ENCODE data around the gene BUD23. TPM values are rescaled to one million over a fixed set of nuclear protein-coding genes. Genes with fewer than 3 reads are reported as not detected.
"Not testable (repeated sequence)": the region's sequence is repeated elsewhere in the genome, so short reads cannot be mapped to it uniquely, and the experiment has no call there.

Gene BUD23
- total and polyA plus RNA-seq, 4 experiments from 2014 or later, result 54.3 to 187 (median 87.5) TPM

DNA sequence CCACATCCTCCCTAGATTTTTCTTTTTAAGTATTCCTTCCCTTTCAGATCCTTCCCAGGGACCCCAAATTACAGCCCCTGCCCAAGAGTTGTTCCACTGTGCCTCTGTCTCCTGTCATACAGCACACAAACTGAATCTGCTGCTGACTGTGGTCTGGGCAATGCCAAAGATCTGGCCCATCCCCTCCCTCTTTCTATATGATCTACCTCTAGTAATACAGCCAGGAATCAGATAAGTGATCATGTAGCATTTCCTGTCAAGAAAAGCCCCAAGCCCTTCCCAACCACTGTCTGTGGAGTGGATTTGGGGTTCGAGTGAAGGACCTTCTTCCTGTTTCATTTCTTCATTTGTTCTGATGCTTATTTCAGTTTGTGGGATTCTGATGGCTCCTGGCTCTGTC lies 29.4 kb downstream of the BUD23 start:
- Mint-ChIP-seq H3K4me3 (no peak overlapping the region), H3K27me3 (no peaks in the 10 kb centered on the region), H3K4me1 (peaks cover 7 to 27% (median 10%) of the 10 kb centered on the region in 4 donors), H3K36me3 (peaks cover 0 to 1% of the 10 kb centered on the region in 2 donors), H3K27ac (peak overlapping the region in 1 of 7 donors; percentile 45), H3K9me3 (no peaks in the 10 kb centered on the region)
- no peaks in the 10 kb centered on the region for H3K36me3 ChIP-seq (ENCODE audit: insufficient read depth, low read length)
- intact Hi-C loops (cut with micrococcal nuclease), result no loop called here
- H3K4me3 ChIP-seq (ENCODE audit: low read length in 2 of 2), result no peak overlapping the region
- ChIA-PET CTCF (ENCODE audit: partially characterized antibody) (interaction anchor here (1.1 to 3.2 kb wide), 3 partner anchors 11 to 106 kb away, joined by 3 to 14 read pairs (median 4); no protein-coding TSS in a partner anchor), POLR2A (ENCODE audit: partially characterized antibody) (no interaction called here)
- H3K27ac ChIP-seq (ENCODE audit: low read depth, low read length), result no peak overlapping the region
- no peaks in the 10 kb centered on the region for H3K9me3 ChIP-seq (ENCODE audit: control insufficient read depth in 1 of 2, low read length in 2 of 2)
- H3K27me3 ChIP-seq (ENCODE audit: insufficient read depth, low read length), result no peaks in the 10 kb centered on the region
- H3K4me1 ChIP-seq (ENCODE audit: insufficient read depth, low read length), result peaks cover 19% of the 10 kb centered on the region
- no peak for DNase-seq

DNA sequence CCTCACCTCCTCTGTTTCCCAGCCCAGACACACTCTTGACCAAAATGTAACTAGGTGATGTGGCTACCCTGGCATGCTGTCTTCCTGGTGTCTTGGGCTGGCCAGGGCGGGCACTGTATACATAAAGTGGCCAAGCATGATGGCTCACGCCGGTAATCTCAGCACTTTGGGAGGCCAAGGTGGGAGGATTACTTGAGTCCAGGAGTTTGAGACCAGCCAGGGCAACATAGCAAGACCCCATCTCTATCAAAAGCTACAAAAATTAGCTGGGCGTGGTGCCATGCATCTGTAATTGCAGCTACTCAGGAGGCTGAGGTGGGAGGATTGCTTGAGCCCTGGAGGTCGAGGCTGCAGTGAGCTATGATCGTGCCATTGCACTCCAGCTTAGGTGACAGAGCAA lies 29.9 kb downstream of the BUD23 start:
- DNase-seq; H3K27ac Mint-ChIP-seq; H3K27me3 ChIP-seq (ENCODE audit: insufficient read depth, low read length); H3K36me3 ChIP-seq (ENCODE audit: insufficient read depth, low read length); H3K4me3 ChIP-seq (ENCODE audit: low read length in 2 of 2); H3K9me3 ChIP-seq (ENCODE audit: control insufficient read depth in 1 of 2, low read length in 2 of 2); intact Hi-C loops (cut with micrococcal nuclease); H3K36me3 Mint-ChIP-seq; POLR2A ChIA-PET (ENCODE audit: partially characterized antibody); H3K9me3 Mint-ChIP-seq; H3K4me3 Mint-ChIP-seq; H3K27me3 Mint-ChIP-seq; H3K27ac ChIP-seq (ENCODE audit: low read depth, low read length): not testable (repeated sequence)
- peaks cover 13 to 32% (median 14%) of the 10 kb centered on the region in 4 donors for H3K4me1 Mint-ChIP-seq
- peaks cover 24% of the 10 kb centered on the region for H3K4me1 ChIP-seq (ENCODE audit: insufficient read depth, low read length)
- CTCF ChIA-PET (ENCODE audit: partially characterized antibody), result interaction anchor here (1.1 to 3.2 kb wide), 4 partner anchors 12 to 107 kb away, joined by 3 to 14 read pairs (median 4); no protein-coding TSS in a partner anchor

DNA sequence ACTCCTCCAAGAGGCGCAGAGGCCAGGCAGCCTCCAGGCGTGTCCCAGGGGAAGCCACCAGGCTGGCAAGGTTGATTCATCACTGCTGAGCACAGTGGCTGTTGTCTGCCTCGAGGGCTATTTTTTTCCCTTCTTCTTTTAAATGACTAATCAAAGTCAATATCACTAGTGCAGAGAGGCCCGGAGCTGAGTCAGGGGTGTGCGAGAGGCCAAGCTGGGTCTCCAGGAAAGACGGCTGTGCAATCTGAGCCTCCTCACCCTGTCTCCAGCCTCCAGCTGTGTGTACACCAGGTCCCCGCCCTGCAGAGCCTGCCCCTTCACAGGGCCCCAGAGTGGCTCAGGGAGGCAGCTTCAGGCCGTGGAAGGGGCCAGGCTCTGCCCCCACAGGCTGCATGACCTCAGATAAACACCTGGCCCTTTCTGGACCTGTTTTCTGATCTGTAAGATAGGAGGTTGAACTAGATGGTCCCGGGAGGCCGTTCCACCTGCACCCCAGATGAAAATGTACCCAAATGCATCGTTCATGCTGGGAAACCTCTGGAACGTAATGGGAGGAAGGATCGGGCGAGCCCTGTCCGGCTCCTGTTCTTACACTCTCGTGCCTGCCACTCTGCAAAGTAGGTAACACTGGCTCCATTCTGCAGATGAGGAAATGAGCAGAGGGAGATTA lies 32.4 kb downstream of the BUD23 start:
- DNase-seq, result no peak
- H3K36me3 Mint-ChIP-seq, result no peaks in the 10 kb centered on the region
- intact Hi-C loops (cut with micrococcal nuclease), result loop anchor here (5.0 kb wide), 1 partner anchor 48 kb away; the partner anchor contains the start of gene VPS37D
- peaks cover 17 to 37% (median 21%) of the 10 kb centered on the region in 4 donors for H3K4me1 Mint-ChIP-seq
- H3K4me3 Mint-ChIP-seq, result peak overlapping the region in 1 of 8 donors; percentile 17
- no peaks in the 10 kb centered on the region for H3K27me3 ChIP-seq (ENCODE audit: insufficient read depth, low read length)
- no peaks in the 10 kb centered on the region for H3K27me3 Mint-ChIP-seq
- no peak overlapping the region for H3K27ac Mint-ChIP-seq
- H3K4me3 ChIP-seq (ENCODE audit: low read length in 2 of 2), result no peak overlapping the region
- H3K9me3 ChIP-seq (ENCODE audit: control insufficient read depth in 1 of 2, low read length in 2 of 2), result no peaks in the 10 kb centered on the region
- no peaks in the 10 kb centered on the region for H3K36me3 ChIP-seq (ENCODE audit: insufficient read depth, low read length)
- H3K9me3 Mint-ChIP-seq, result no peaks in the 10 kb centered on the region
- ChIA-PET CTCF (ENCODE audit: partially characterized antibody) (interaction anchor here (1.9 to 3.2 kb wide), 2 partner anchors 10 to 109 kb away, joined by 6 to 14 read pairs; no protein-coding TSS in a partner anchor), POLR2A (ENCODE audit: partially characterized antibody) (no interaction called here)
- peaks cover 34% of the 10 kb centered on the region for H3K4me1 ChIP-seq (ENCODE audit: insufficient read depth, low read length)
- no peak overlapping the region for H3K27ac ChIP-seq (ENCODE audit: low read depth, low read length)

- peak overlapping the region in 1 of 8 donors; percentile 18 for H3K4me3 Mint-ChIP-seq
- H3K27me3 Mint-ChIP-seq, result no peaks in the 10 kb centered on the region
- Histone ChIP-seq H3K27ac (ENCODE audit: low read depth, low read length) (no peak overlapping the region), H3K36me3 (ENCODE audit: insufficient read depth, low read length) (no peaks in the 10 kb centered on the region), H3K4me3 (ENCODE audit: low read length in 2 of 2) (no peak overlapping the region), H3K27me3 (ENCODE audit: insufficient read depth, low read length) (no peaks in the 10 kb centered on the region), H3K9me3 (ENCODE audit: control insufficient read depth in 1 of 2, low read length in 2 of 2) (no peaks in the 10 kb centered on the region), H3K4me1 (ENCODE audit: insufficient read depth, low read length) (peaks cover 34% of the 10 kb centered on the region)
- ChIA-PET POLR2A (ENCODE audit: partially characterized antibody) (interaction anchor here (2.2 kb wide), 1 partner anchor 23 kb away, joined by 8 read pairs; the partner anchor contains the start of gene ABHD11), CTCF (ENCODE audit: partially characterized antibody) (interaction anchor here (1.9 to 3.2 kb wide), 4 partner anchors 9 to 110 kb away, joined by 5 to 14 read pairs (median 8); no protein-coding TSS in a partner anchor)
- H3K36me3 Mint-ChIP-seq, result no peaks in the 10 kb centered on the region
- H3K9me3 Mint-ChIP-seq, result no peaks in the 10 kb centered on the region
- H3K4me1 Mint-ChIP-seq, result peaks cover 17 to 37% (median 21%) of the 10 kb centered on the region in 4 donors
- DNase-seq, result no peak
- intact Hi-C loops (cut with micrococcal nuclease), result loop anchor here (5.0 kb wide), 1 partner anchor 49 kb away; the partner anchor contains the start of gene VPS37D
- H3K27ac Mint-ChIP-seq, result peak overlapping the region in 2 of 7 donors; percentile 25 to 30
These were observed 33.0 kb downstream of the BUD23 start for GRCh38 chr7:73716318-73716890.

DNA sequence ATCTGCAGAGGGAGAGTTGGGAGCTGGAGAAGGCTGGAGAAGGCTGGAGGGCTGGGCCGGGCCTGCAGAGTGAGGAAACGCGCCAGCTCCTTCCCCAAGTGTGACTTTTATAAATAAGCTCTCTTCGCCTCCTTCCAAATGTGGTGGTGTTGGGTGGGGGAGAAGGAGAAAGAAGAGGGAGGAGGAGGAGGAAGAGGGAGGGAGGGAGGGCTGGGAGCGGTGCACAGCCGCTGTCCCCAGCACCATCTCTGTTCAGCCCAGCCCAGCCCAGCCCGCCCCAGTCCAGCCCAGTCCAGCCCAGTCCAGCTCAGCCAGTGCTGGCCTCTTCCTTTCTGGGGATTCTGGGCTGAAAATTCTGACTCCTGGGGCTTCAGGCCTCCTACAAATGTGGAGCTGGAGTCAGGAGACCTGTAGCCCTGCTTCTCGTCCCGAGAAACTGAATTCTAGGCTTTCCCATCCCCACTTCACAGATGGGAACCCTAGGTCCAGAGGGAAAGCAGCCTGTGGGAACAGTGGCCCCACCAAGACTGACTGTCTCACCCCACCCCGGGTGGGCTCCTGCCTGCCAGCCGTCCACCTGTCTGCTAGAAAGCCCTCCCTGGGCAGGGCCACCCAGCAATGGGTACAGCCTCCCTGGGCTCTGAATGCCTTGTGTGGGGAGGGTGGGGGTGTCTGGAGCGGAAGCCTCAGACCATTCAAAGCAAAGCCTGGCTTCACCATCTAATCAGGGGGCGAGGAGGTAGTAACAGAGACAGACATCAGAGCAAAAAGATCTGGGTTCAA lies 33.8 kb downstream of the BUD23 start:
- intact Hi-C loops (cut with micrococcal nuclease), result loop anchor here (5.0 kb wide), 1 partner anchor 50 kb away; the partner anchor contains the start of gene VPS37D
- H3K4me3 ChIP-seq (ENCODE audit: low read length in 2 of 2), result peak overlapping the region in 1 of 2 donors; percentile 76
- H3K4me3 Mint-ChIP-seq, result peak overlapping the region; percentile 83 to 92 (median 91)
- H3K27me3 Mint-ChIP-seq, result no peaks in the 10 kb centered on the region
- peak overlapping the region; percentile 20 for H3K27ac ChIP-seq (ENCODE audit: low read depth, low read length)
- no peaks in the 10 kb centered on the region for H3K9me3 Mint-ChIP-seq
- H3K27ac Mint-ChIP-seq, result peak overlapping the region; percentile 41 to 96 (median 93)
- no peaks in the 10 kb centered on the region for H3K36me3 ChIP-seq (ENCODE audit: insufficient read depth, low read length)
- no peaks in the 10 kb centered on the region for H3K36me3 Mint-ChIP-seq
- CTCF ChIA-PET (ENCODE audit: partially characterized antibody), result interaction anchor here (1.6 to 2.0 kb wide), 4 partner anchors 8 to 111 kb away, joined by 5 to 9 read pairs (median 6); no protein-coding TSS in a partner anchor
- H3K27me3 ChIP-seq (ENCODE audit: insufficient read depth, low read length), result no peaks in the 10 kb centered on the region
- DNase-seq, result no peak
- POLR2A ChIA-PET (ENCODE audit: partially characterized antibody), result interaction anchor here (0.7 to 2.2 kb wide), 7 partner anchors 11 to 888 kb away, joined by 3 to 8 read pairs (median 4); partner anchors contain the start of genes ABHD11, BAZ1B, BUD23 and DNAJC30
- peaks cover 34% of the 10 kb centered on the region for H3K4me1 ChIP-seq (ENCODE audit: insufficient read depth, low read length)
- H3K4me1 Mint-ChIP-seq, result peaks cover 17 to 37% (median 21%) of the 10 kb centered on the region in 4 donors
- no peaks in the 10 kb centered on the region for H3K9me3 ChIP-seq (ENCODE audit: control insufficient read depth in 1 of 2, low read length in 2 of 2)

GRCh38 chr7:73717991-73718405 lies 34.6 kb downstream of the BUD23 start:
- CTCF ChIA-PET (ENCODE audit: partially characterized antibody), result interaction anchor here (1.6 to 2.0 kb wide), 3 partner anchors 16 to 111 kb away, joined by 5 to 9 read pairs (median 6); no protein-coding TSS in a partner anchor
- POLR2A ChIA-PET (ENCODE audit: partially characterized antibody), result interaction anchor here (0.7 to 2.2 kb wide), 7 partner anchors 12 to 889 kb away, joined by 3 to 8 read pairs (median 4); partner anchors contain the start of genes ABHD11, BAZ1B, BUD23 and DNAJC30
- H3K27ac Mint-ChIP-seq, result peak overlapping the region; percentile 76 to 96 (median 93)
- Histone ChIP-seq H3K36me3 (ENCODE audit: insufficient read depth, low read length) (no peaks in the 10 kb centered on the region), H3K27ac (ENCODE audit: low read depth, low read length) (peak overlapping the region; percentile 28), H3K27me3 (ENCODE audit: insufficient read depth, low read length) (no peaks in the 10 kb centered on the region), H3K4me3 (ENCODE audit: low read length in 2 of 2) (peak overlapping the region in 1 of 2 donors; percentile 76), H3K4me1 (ENCODE audit: insufficient read depth, low read length) (peaks cover 34% of the 10 kb centered on the region), H3K9me3 (ENCODE audit: control insufficient read depth in 1 of 2, low read length in 2 of 2) (no peaks in the 10 kb centered on the region)
- H3K4me3 Mint-ChIP-seq, result peak overlapping the region; percentile 83 to 92 (median 91)
- intact Hi-C loops (cut with micrococcal nuclease), result loop anchor here (1.0 to 5.0 kb wide), 2 partner anchors 35 to 51 kb away; partner anchors contain the start of genes BUD23, DNAJC30 and VPS37D
- no peaks in the 10 kb centered on the region for H3K9me3 Mint-ChIP-seq
- H3K27me3 Mint-ChIP-seq, result no peaks in the 10 kb centered on the region
- peaks cover 14 to 29% (median 20%) of the 10 kb centered on the region in 4 donors for H3K4me1 Mint-ChIP-seq
- DNase-seq, result peak; percentile 59 to 90 (median 71)
- no peaks in the 10 kb centered on the region for H3K36me3 Mint-ChIP-seq

Measured in CD4-positive, alpha-beta memory T cell (primary cell).